ELF-1 (cell line): ENCODE results near the gene ZNF777.
"Not testable (repeated sequence)": the region's sequence is repeated elsewhere in the genome, so short reads cannot be mapped to it uniquely, and the experiment has no call there.

Experiments
- DNase-seq: peaks from one replicate; pipeline ENCODE4 v3.0.0-alpha.2; 2016; ENCODE audit warnings: low read depth, low spot score

The ZNF777 gene

GRCh38 chr7:149460493-149461277 lies at the start of gene ZNF777:
Gene ZNF777, minus strand, starts transcription at chr7:149461062. Its CDS starts 5,040 bp downstream, at chr7:149456022.
- DNase-seq: peak; percentile 82

- no peak for DNase-seq
These were observed 49.4 kb upstream of the ZNF777 start for GRCh38 chr7:149510248-149510647.

GRCh38 chr7:149509774-149510173 lies 48.9 kb upstream of the ZNF777 start:
- DNase-seq: no peak

GRCh38 chr7:149505551-149505950 lies 44.7 kb upstream of the ZNF777 start:
- DNase-seq: no peak

- DNase-seq: no peak
These were observed 40.8 kb upstream of the ZNF777 start for GRCh38 chr7:149501651-149502050.

- no peak for DNase-seq
These were observed 40.0 kb upstream of the ZNF777 start for GRCh38 chr7:149500910-149501309.

GRCh38 chr7:149500201-149500600 lies 39.3 kb upstream of the ZNF777 start:
- no peak for DNase-seq

- DNase-seq: no peak
These were observed 37.9 kb upstream of the ZNF777 start for GRCh38 chr7:149498811-149499210.

GRCh38 chr7:149497467-149498261 lies 36.8 kb upstream of the ZNF777 start, which contains the start of gene ZNF746:
Gene ZNF746, minus strand, starts transcription at chr7:149497809. Its CDS starts 273 bp downstream, at chr7:149497536.
- DNase-seq: peak; percentile 78

GRCh38 chr7:149496642-149497391 lies 36.0 kb upstream of the ZNF777 start:
- peak; percentile 20 for DNase-seq

GRCh38 chr7:149495785-149496641 lies 35.2 kb upstream of the ZNF777 start:
- DNase-seq: no peak

GRCh38 chr7:149494738-149495368 lies 34.0 kb upstream of the ZNF777 start:
- DNase-seq: no peak

GRCh38 chr7:149493975-149494374 lies 33.1 kb upstream of the ZNF777 start:
- not testable (repeated sequence) for DNase-seq

GRCh38 chr7:149493366-149493765 lies 32.5 kb upstream of the ZNF777 start:
- DNase-seq: no peak

GRCh38 chr7:149490083-149490760 lies 29.4 kb upstream of the ZNF777 start:
- DNase-seq: no peak

- DNase-seq: no peak
These were observed 28.6 kb upstream of the ZNF777 start for GRCh38 chr7:149489391-149490024.

GRCh38 chr7:149479568-149479967 lies 18.7 kb upstream of the ZNF777 start:
- DNase-seq: no peak

- no peak for DNase-seq
These were observed 17.9 kb upstream of the ZNF777 start for GRCh38 chr7:149478754-149479153.
